Globus pallidus (tissue), 1 donor: Measurements from ENCODE around the gene ARRDC2.
"Not testable (repeated sequence)": the region's sequence is repeated elsewhere in the genome, so short reads cannot be mapped to it uniquely, and the experiment has no call there.

Source experiments
- DNase-seq: peaks from one replicate; pipeline ENCODE4 v3.0.0-alpha.2; 2015; ENCODE audit warnings: low spot score

ARRDC2 gene

DNA sequence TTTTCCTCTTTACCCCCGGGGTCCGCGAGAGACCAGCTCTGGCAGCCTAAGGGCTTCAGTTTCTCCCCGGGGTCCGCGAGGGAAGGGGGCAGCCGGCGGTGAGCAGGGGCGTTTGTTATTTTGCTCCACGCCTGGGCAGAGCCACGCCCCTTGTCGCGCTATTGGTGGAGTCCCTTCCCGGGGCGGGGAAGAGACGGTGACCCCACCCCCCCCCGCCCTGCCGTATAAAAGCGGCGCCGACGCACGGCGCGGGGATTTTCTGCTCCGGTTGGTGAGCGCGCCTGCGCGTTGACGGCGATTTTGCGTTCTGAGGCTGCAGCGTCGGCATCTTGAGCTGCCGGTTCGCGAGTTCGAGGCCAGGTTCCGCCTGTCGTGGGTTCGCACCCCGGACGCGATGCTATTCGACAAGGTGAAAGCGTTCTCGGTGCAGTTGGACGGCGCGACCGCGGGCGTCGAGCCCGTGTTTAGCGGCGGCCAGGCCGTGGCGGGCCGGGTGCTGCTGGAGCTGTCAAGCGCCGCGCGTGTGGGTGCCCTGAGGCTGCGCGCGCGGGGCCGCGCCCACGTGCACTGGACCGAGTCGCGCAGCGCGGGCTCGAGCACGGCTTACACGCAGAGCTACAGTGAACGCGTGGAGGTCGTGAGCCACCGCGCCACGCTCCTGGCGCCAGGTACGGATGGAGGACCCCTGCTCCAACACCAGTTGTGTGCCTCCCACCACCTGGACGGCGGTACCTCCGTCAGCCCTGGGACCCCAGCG lies at the start of gene ARRDC2:
TSS of gene ARRDC2 (plus strand) at position 254 of the 757 bp plus-strand sequence. CDS start at position 395, 141 bp downstream.
- peak; percentile 95 for DNase-seq

DNA sequence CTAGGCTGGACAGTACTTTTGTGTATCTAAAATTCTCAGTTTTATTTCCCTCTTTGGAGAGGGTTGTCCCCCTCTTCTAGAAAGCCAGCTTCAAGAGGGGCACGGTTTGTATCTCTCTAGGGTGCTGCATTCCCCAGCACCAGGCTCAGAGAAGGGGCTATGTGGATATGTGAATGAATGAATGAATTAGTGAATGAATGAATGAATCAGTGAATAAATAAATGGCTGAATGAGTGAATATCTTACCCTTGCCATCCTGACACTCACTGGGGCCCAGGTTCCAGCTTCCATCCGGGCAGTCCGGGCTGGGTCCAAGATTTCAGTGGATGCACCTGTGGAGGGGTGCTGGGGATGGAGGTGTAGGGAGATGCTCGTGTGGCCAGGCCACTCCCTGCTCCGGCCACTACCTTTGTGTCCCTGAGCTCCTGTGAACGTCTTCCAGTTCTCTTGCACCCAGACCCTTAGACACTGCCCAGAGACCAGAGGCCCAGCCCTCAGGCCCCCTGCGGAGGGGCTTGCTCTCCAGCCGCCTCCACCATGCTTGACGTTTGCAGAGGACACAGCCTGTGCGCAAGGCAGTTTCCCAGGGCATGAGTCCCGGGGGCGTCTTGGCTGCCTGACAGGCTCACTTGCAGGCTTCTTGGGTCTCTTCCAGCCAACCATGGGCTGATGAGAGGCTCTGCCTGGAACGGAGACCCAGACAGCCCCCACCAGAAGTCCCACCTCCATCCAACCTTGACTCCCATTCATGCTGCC lies 43.9 kb upstream of the ARRDC2 start:
- no peak for DNase-seq

DNA sequence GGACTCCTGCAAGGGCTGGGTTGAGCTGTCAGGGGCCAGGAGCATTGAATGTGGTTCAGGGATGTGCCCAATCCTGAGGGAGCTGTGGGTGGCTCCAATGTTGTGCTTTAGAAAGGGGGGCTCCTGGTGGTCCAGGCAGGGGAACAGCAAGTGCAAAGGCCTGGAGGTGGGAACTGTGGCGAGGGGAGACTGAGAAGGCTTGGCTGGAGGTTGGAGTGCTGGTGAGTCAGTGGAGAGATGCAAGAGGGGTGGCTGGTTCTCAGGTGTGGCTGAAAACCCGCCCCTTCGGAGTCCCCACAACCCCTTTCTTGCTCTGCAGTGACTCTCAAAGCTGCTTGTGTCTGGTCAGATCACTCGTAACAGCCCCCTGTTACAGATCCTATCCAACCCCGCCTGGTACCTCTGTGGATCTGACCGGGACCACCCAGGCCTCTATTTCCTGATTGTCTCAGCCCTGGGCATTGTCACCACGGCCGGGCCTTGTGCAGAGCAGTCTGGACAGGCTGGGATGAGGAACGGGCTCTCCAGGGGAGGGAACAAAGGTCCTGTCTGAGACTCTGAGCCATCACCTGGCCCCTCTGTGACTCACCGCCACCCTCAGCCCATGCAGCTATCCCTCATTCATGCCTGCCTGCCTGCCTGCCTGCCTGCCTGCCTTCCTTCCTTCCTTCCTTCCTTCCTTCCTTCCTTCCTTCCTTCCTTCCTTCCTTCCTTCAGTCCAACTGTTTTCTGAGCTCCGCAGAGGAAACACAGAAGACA lies 42.4 kb upstream of the ARRDC2 start:
- no peak for DNase-seq

DNA sequence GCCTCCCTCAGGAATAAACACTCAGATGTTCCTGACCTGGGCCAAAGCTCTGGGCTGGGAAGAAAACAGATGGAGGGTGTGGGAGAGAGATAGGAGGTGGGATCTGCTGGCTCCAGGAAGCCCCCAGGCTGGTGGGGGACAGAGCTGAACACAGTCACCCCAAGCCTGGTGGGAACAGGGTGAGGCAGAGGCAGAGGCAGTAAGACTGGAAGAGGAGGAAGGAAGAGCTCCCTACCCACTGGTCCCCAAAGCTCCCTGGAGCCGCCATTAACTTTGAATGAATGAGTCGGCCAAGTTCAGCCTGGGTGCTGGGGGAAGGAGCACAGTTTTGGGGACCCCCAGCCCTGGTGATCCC lies 41.9 kb upstream of the ARRDC2 start:
- no peak for DNase-seq

DNA sequence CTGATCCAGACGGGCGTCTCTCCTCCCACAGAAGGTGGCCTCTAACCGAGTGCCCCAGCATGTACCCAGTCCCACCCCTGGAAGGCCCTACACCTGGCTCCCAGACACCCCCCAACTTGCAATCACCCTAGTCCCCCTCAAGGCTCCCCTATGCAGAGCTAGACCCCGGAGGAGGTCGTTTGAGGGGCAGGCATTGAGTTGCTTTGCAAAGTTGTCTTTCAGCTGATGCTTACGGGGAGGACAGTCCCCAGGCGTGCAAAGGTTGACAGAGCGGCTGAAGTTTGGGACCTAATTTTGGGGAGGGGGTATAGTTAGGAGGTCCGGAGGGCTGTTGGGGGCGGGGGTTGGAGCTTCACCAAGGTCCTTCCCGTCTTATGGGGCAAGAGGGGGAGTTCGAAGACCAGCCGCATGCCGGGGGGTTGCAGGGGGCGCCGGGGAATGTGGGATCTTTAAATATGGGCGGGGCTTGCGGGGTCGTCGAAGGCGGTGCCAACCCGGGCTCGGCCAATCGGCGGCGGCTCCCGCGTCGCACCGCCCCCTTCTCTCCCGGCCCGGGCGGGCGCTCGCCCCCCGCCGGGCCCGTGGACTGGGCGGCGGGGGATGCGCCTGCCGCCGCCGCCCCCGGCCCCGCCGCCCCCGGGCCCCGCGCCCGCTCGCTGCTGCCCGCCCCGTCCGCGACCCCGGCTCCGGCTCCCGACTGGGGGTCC lies 41.3 kb upstream of the ARRDC2 start, which contains the start of gene KCNN1:
TSS of gene KCNN1 (plus strand) at position 558 of the 707 bp plus-strand sequence. CDS start 6,782 bp downstream, outside the sequence.
- DNase-seq: no peak

DNA sequence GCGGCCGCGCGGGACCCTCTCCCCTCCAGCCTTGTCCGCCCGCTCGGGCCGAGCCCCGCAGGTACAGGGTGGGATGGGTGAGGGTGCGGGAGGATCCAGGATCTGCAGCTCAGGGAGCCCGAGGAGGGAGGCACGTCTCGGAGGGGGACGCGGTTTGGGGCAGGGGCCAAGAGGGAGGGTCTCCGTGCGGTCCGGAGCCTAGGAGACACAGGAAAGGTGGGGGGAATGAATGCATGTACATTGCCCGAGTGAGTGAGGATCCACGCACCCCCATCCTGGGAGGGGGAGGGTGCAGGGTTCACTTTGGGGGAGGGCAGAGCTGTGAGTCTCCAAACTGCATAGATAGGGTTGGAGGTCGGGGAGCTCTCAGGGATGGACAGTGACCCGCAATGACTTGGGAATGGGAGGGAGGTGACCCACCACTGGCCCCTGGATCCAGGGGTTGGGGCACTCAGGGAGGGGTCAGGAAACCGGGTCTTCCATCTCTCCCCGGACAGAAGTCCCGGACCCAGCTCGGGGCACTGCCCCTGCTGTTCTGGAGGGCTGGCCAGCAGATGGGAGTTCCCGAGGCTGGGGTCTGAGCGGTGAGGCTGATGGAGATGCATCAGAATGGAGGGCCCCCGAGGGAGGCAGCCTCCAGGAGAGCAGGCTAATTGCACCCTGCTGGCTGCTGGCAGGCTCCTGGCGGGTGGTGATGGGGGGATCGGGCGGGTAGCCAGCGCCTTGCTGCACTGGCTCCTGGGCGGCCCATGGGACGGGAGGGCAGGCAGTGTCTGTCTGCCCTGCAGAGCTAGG lies 40.5 kb upstream of the ARRDC2 start:
- no peak for DNase-seq

DNA sequence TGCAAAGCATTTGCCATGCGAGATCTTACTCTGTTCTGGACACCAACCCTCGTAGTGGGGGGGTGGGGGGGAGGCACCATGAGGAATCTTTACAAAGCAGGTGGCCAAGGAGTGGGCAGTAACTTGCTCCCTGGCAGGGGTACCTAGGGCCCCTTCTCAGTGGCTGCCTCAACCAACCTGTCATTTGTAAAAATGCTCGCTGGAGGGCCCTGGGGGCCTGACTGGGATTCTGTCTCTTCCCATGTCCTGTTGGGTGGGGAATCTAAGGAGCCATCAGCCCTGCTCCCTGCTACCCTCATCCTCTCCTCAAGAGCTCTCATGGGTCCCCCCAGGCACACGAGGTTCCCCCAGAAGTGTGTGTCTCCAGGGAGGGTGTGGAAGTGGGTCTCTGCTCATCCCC lies 39.6 kb upstream of the ARRDC2 start:
- no peak for DNase-seq

DNA sequence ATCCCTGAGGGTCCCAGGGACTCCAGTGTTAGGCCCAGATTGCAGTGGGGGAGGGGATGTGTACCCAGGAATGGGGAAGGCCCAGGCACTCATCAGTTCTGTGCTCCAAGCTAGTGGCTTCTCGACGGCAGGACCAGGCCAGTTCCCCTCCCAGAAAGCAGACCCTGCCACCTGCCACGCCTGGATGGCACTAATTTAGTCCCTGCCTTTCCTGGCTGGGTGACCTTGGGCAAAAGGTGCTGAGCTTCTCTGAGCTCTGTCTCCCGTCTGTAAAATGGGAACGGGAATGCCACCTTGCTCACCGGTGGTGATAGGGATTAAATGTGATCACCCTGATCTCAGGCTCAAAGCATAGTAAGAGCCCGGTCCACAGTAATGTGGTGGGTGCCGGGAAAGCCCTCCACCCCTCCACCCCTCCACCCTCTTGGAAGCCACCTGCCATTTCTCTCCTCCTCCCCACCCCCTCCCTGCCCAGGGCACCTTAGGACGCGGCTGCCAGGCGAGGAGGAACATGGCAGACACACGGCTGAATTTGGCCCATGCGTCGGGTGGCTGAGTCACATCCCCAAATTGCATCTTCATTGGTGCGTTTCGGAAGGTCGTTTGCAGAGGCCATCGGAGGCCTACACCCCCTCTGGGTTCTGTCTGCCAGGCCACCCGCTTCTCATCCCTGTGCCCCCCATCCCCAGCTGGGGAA lies 38.7 kb upstream of the ARRDC2 start:
- no peak for DNase-seq

DNA sequence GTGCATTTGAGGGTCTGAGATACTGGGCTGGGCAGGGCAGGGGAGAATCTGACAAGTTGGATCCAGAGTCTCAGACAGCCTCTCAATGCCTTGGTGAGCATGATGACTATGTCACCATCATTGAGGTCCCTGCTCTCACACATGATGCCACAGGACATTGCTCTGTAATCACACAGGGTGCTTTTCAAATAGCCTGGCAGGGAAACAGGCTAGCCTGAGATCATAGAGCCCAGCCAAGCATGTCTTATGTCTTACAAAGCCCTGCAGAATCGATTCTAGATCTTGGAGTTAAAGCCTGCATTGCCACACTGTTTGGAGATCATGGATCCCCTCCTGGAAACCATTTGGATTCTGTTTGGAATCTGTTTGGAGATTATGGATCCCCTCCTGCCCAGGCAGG lies 35.7 kb upstream of the ARRDC2 start:
- DNase-seq: no peak

DNA sequence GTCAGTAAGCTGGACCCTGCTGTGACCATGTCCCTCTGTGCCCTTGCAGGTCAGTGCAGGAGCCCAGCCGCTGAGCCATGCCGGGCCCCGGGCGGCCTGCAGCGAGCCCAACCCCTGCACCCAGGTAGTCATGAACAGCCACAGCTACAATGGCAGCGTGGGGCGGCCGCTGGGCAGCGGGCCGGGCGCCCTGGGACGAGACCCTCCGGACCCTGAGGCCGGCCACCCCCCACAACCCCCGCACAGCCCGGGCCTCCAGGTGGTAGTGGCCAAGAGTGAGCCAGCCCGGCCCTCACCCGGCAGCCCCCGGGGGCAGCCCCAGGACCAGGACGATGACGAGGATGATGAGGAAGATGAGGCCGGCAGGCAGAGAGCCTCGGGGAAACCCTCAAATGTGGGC lies 34.2 kb upstream of the ARRDC2 start:
- no peak for DNase-seq

DNA sequence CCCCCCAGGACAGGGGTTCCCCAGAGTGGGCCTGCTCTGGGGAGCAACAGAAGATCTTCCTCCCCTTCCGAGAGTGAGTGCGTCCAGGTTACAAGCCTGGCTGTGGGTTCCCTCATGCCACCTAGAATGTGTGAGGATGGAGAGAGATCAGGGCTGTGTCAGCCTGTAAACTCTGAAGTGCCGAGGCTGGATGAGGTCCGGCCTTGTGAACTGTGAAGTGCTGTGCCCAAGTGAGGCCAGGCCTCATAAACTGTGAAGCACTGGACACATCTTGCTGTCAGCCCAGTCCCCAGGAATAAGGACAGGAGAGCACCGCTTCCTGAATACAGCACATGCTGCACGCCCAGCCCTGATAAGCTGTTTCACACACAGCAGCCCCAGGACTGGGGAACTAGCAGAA lies 33.4 kb upstream of the ARRDC2 start:
- DNase-seq: no peak

DNA sequence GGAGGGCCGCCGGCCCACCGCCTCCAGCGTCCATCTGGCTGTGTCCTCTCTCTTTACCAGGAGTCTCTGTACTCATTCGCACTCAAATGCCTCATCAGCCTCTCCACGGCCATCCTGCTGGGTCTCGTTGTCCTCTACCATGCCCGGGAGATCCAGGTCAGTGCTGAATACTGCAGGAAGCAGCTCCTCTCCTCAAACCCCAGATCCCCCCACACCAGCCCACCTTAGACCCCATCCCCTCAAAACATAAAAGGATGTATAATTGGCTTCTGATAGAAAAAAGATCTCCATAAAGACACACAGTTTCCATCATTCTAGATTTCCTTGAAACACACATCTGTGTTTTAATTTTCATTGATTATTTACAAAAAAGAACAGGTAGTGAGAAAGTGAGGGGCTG lies 32.9 kb upstream of the ARRDC2 start:
- DNase-seq: no peak

DNA sequence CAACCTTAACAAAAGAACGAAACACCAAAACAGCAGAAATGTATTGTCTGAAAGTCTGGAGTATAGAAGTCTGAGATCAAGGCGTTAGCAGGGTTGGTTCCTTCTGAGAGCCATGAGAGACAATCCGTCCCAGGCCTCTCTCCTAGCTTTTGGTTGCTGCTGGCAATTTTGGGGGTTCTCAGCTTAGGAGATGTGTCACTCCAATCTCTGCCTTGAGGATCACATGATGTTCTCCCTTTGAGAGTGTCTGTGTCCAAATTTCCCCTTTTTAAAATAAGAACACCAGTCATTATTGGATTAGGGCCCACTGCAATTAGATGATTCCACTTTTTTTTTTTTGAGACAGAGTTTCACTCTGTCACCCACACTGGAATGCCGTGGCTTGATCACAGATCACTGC lies 30.9 kb upstream of the ARRDC2 start:
- no peak for DNase-seq

DNA sequence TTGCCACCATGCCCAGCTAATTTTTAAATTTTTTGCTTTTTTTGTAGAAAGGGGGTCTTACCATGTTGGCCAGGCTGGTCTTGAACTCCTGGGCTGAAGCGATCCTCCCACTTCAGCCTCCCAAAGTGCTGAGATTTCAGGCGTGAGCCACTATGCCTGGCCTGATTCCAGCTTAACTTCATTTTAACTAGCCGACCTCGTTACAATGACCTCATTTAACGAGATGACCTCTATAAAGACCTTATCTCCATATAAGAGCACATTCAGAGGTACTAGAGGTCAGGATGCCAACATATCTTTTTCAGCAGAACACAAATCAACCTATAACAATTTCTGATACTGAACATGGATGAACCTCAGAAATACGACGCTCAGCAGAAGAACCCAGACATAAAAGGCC lies 30.5 kb upstream of the ARRDC2 start:
- DNase-seq: no peak

DNA sequence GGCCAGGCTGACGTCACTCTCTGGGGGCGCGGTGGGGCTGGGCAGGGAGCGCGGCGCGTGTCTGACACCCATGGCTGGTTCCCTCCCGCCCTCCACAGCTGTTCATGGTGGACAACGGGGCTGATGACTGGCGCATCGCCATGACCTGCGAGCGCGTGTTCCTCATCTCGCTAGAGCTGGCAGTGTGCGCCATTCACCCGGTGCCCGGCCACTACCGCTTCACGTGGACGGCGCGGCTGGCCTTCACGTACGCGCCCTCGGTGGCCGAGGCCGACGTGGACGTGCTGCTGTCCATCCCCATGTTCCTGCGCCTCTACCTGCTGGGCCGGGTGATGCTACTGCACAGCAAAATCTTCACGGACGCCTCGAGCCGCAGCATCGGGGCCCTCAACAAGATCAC lies 26.4 kb upstream of the ARRDC2 start:
- DNase-seq: no peak

DNA sequence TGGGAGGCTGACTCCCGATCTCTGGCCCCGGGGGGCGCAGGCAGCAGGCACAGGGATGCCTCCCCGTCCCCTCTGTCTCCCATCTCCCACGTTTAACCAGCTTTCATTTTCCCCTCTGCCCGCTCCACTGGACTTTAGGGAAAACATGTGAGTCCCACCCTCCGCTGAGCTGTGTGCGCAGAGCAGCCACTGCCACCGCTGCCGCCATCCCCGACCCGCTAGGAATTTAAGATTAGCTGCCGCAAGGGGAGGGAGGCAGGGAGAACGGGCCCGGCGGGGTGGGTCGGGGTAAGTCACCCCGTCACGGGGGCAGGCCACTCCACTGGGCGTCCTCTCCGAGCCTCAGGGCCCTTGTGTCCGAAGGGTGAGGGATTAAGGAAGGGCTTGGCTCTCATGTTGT lies 25.5 kb upstream of the ARRDC2 start:
- DNase-seq: no peak

DNA sequence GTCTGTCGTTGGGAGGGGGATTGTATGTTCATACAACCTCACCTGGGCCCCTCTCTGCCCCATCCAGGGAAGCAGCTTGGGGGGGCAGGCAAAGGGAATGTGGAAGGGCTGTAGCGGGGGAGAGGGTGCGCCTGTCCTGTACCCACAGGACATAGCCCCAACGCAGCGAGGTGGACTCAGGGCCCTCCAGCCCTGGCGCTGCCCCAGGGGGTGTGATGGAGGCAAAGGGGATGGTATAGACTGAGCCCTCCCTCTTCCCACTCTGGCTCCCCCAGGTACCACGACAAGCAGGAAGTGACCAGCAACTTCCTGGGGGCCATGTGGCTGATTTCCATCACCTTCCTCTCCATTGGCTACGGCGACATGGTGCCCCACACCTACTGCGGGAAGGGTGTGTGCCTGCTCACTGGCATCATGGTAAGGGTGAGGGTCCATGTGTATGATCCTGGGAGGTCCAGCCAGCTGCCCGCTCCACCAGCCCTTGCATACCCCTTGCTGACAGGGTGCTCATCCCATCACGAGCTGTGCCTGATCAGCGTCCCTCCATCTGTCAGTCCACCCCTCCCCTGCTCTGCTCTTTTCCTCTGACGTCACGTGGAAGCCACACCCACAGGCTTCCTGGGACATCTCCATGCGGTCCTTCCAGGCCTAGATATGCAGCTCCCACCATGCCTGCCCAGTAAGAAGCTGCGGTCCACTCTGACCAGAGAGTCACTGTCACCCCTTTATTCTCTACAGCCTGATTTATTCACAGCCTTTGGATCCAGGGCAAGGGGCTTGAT lies 22.7 kb upstream of the ARRDC2 start:
- DNase-seq: no peak

DNA sequence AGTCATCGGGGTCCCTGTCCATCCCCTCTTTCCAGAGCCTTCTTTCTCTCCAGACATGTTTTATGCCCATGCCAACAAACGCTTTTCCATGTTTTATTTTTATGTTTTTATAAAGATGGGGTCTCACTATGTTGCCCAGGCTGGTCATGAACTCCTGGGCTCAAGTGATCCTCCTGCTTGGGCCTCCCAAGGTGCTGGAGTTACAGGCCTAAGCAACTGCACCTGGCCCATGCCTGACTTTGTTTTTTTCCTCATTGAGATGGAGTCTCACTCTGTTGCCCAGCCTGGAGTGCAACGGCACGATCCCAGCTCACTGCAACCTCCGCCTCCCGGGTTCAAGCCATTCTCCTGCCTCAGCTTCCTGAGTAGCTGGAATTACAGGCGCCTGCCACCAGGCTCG lies 21.4 kb upstream of the ARRDC2 start:
- DNase-seq: not testable (repeated sequence)

DNA sequence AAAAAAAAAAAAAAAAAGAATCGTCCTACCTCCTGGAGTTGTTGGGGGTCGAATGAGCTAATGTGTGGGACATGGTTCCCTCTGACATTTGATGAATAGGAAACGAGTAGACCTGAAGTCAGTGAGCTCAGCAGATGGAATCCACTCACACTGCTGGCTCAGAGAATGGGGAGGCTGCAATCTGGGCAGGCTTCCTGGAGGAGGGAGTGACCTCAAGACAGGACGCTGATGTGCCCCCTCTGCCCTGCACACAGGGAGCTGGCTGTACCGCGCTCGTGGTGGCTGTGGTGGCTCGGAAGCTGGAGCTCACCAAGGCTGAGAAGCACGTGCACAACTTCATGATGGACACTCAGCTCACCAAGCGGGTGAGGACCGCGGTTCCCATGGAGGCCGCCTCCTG lies 19.8 kb upstream of the ARRDC2 start:
- no peak for DNase-seq
